Breast epithelium (tissue), 4 donors: Measurements from ENCODE around the gene ANKH. TPM values are rescaled to one million over a fixed set of nuclear protein-coding genes. Genes with fewer than 3 reads are reported as not detected.

Source experiments
- DNase-seq, 2 donors: peaks; one replicate each; pipeline ENCODE4 v3.0.0-alpha.2; 2019; ENCODE audit warnings: low spot score in 2 of 2
- H3K27ac ChIP-seq, 2 donors: fragments of 200-600 bp; sonication (generic) in 1 of 2; one replicate each; pipeline ENCODE4 v1.5.1; 2016 to 2019; ENCODE audit warnings: mild to moderate bottlenecking in 1 of 2
- H3K27me3 ChIP-seq, 2 donors: fragments of 200-600 bp; sonication (generic) in 1 of 2; one replicate each; pipeline versions ENCODE4 v1.5.1 to v1.6.0; 2017 to 2019; ENCODE audit warnings: control low read depth in 1 of 2, mild to moderate bottlenecking in 1 of 2
- H3K36me3 ChIP-seq: fragments of 200-600 bp; one replicate; pipeline ENCODE4 v1.5.1; 2019
- H3K4me1 ChIP-seq, 2 donors: fragments of 200-600 bp; sonication (generic); one replicate each; pipeline ENCODE4 v1.5.1; 2016 to 2019; ENCODE audit warnings: control low read depth in 1 of 2
- H3K4me3 ChIP-seq, 3 donors: fragments of 200-600 bp; sonication (generic); 1 replicate in 2 of 3; 2 replicates in 1 of 3; pipeline ENCODE4 v1.5.1; 2016 to 2019; ENCODE audit warnings: mild to moderate bottlenecking in 3 of 3, moderate library complexity in 2 of 3
- H3K9me3 ChIP-seq, 2 donors: fragments of 200-600 bp; sonication (generic) in 1 of 2; one replicate each; pipeline ENCODE4 v1.5.1; 2016 to 2019; ENCODE audit warnings: control low read depth in 1 of 2
- POLR2A ChIP-seq: fragments of 450-650 bp; IDR thresholded peaks from one replicate; pipeline ENCODE4 v1.6.1; 2016; ENCODE audit warnings: antibody characterized with exemption, mild to moderate bottlenecking, moderate library complexity
- POLR2AphosphoS5 ChIP-seq, 3 donors: sonication (generic); formaldehyde crosslinking; IDR thresholded peaks; one replicate each; pipeline ENCODE4 v1.6.1; 2017; ENCODE audit warnings: antibody characterized with exemption in 3 of 3
- intact Hi-C: fragments of 100-400 bp; cut with DNase I; formaldehyde crosslinking; loops from one replicate; pipeline ENCODE4 v1.15.1; 2023; ENCODE audit warnings: low total_unique reads
- total RNA-seq, 3 donors: library from RNA; depleted of rRNA; stranded (reverse); fragments of >200 nt; gene quantifications; one replicate each; pipeline ENCODE4 v1.1.0, GENCODE V29; 2016
- TF ChIP-seq, protein P1 (sequence below), 3 donors: fragments of 450-650 bp; IDR thresholded peaks; one replicate each; pipeline ENCODE4 v1.5.1; 2016 to 2017; ENCODE audit warnings: antibody characterized with exemption in 3 of 3, mild to moderate bottlenecking in 3 of 3, moderate library complexity in 3 of 3

ANKH gene
- total RNA-seq, 3 donors from 2014 or later, result 31.5 to 83.1 (median 52.1) TPM

DNA sequence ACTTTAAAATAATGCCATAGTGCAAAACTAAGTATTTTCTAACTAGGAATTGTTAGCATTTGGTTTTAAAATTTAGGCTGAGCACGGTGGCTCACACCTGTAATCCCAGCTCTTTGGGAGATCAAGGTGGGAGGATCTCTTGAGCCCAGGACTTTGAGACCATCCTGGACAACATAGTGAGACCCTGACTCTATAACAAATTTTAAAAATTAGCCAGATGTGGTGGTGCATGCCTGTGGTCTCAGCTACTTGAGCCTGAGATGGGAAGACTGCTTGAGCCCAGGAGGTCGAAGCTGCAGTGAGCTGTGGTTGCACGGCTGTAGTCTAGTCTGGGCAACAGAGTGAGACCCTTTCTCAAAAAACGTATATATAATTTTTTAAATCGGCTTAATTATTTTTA is 202.2 kb downstream of the ANKH start:
- DNase-seq, result no peak
- Histone ChIP-seq H3K4me3 (no peak overlapping the region), H3K36me3 (no peaks in the 10 kb centered on the region), H3K4me1 (peaks cover 0 to 11% of the 10 kb centered on the region in 2 donors), H3K27me3 (no peaks in the 10 kb centered on the region), H3K27ac (no peak overlapping the region), H3K9me3 (no peaks in the 10 kb centered on the region)
- intact Hi-C loops, result no loop called here
- TF ChIP-seq, protein P1, sequence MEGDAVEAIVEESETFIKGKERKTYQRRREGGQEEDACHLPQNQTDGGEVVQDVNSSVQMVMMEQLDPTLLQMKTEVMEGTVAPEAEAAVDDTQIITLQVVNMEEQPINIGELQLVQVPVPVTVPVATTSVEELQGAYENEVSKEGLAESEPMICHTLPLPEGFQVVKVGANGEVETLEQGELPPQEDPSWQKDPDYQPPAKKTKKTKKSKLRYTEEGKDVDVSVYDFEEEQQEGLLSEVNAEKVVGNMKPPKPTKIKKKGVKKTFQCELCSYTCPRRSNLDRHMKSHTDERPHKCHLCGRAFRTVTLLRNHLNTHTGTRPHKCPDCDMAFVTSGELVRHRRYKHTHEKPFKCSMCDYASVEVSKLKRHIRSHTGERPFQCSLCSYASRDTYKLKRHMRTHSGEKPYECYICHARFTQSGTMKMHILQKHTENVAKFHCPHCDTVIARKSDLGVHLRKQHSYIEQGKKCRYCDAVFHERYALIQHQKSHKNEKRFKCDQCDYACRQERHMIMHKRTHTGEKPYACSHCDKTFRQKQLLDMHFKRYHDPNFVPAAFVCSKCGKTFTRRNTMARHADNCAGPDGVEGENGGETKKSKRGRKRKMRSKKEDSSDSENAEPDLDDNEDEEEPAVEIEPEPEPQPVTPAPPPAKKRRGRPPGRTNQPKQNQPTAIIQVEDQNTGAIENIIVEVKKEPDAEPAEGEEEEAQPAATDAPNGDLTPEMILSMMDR (IDR thresholded peaks at IDR 0.05), result no peak
- TF ChIP-seq POLR2AphosphoS5 (IDR thresholded peaks at IDR 0.05) (no peak), POLR2A (no peak)

DNA sequence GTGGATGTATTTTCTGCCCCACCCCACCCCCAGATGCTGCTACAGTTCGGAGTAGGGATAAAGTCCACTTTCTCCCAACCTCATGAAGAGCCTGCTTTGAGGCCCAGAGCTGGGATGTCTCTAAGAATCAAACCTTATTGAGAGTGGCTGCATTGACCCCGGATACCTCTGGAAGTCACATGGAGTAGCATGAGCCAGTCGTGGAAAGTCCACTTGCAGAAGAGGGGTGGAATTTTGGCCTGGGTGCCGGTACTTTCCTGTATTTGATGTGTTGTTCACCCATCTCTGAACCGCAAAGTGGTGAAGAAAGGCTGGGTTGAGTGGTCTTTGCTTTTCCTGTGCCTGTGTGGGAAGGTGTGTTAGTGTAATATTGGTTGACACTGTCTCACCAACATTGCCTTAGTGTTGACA is 203.4 kb downstream of the ANKH start:
- no peaks in the 10 kb centered on the region for H3K9me3 ChIP-seq
- intact Hi-C loops, result no loop called here
- H3K27ac ChIP-seq, result no peak overlapping the region
- TF ChIP-seq POLR2A (no peak), POLR2AphosphoS5 (IDR thresholded peaks at IDR 0.05) (no peak)
- TF ChIP-seq, protein P1 (IDR thresholded peaks at IDR 0.05), result no peak
- DNase-seq, result no peak
- no peaks in the 10 kb centered on the region for H3K36me3 ChIP-seq
- H3K4me1 ChIP-seq, result peaks cover 0 to 11% of the 10 kb centered on the region in 2 donors
- no peaks in the 10 kb centered on the region for H3K27me3 ChIP-seq
- no peak overlapping the region for H3K4me3 ChIP-seq

DNA sequence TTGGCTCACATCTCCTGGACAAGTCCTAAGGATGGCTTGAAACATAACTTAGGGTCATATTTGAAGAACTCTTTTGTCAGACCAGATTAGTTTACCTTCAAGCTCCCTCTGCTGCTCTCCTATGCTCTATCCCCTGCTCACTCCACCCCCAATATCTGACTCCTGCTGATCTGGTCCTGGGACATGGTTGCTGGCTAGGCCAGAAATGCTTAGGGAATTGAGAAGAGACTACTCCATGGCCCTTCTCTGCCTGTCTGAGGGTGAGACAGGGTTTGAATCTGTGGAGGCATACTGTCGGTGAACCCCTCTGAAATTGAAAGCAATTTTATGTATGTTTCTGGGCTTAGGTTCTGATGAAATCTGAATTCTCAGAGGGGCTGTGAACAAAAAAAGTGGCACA is 203.8 kb downstream of the ANKH start:
- H3K36me3 ChIP-seq, result no peaks in the 10 kb centered on the region
- intact Hi-C loops, result no loop called here
- no peak for DNase-seq
- no peaks in the 10 kb centered on the region for H3K27me3 ChIP-seq
- H3K9me3 ChIP-seq, result no peaks in the 10 kb centered on the region
- H3K27ac ChIP-seq, result no peak overlapping the region
- no peak for TF ChIP-seq POLR2A
- TF ChIP-seq, protein P1 (IDR thresholded peaks at IDR 0.05), result no peak
- H3K4me1 ChIP-seq, result peaks cover 0 to 11% of the 10 kb centered on the region in 2 donors
- H3K4me3 ChIP-seq, result no peak overlapping the region

DNA sequence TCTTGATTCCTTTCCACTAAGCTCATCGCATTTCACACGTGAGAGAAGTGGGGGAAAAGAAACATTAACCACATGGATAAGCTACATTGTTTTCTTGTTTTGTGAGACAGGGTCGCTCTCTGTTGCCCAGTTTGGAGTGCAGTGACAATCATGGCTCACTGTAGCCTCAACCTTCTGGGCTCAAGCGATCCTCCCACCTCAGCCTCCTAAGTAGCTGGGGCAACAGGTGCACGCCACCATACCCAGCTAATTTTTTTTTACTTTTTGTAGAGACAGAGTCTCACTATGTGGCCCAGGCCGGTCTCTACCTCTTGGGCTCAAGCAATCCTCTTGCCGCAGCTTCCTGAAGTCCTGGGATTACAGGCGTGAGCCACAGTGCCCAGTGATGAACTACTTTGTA is 204.3 kb downstream of the ANKH start:
- Histone ChIP-seq H3K27me3 (no peaks in the 10 kb centered on the region), H3K4me1 (peaks cover 0 to 11% of the 10 kb centered on the region in 2 donors), H3K9me3 (no peaks in the 10 kb centered on the region), H3K27ac (no peak overlapping the region), H3K4me3 (no peak overlapping the region), H3K36me3 (no peaks in the 10 kb centered on the region)
- TF ChIP-seq POLR2AphosphoS5 (IDR thresholded peaks at IDR 0.05) (no peak), POLR2A (no peak)
- TF ChIP-seq, protein P1 (IDR thresholded peaks at IDR 0.05), result no peak
- intact Hi-C loops, result no loop called here
- DNase-seq, result no peak

DNA sequence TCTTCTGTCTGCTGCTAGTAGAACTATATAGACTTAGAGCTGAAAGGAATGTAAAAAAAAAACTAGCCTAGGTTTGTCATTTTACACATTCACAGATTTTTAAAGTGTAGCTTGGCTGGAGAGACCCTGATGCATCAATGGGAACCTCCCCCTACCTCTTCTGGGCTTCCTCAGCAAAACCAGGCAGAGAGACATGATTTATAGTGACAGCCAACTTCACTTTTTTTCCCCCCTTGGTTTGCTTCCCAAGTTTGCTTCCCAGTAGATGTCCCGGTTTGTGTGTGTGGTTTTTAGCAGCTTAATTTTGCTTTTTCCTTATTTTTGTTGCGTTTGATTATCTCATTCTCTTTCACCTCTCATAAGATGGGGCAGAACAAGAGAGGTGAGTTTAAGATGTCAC is 205.2 kb downstream of the ANKH start:
- Histone ChIP-seq H3K27me3 (no peaks in the 10 kb centered on the region), H3K36me3 (no peaks in the 10 kb centered on the region), H3K4me1 (peaks cover 0 to 11% of the 10 kb centered on the region in 2 donors), H3K27ac (no peak overlapping the region), H3K9me3 (no peaks in the 10 kb centered on the region), H3K4me3 (peak overlapping the region in 2 of 3 donors; percentile 69 to 96)
- TF ChIP-seq, protein P1 (IDR thresholded peaks at IDR 0.05), result no peak
- TF ChIP-seq POLR2AphosphoS5 (IDR thresholded peaks at IDR 0.05) (no peak), POLR2A (no peak)
- DNase-seq, result no peak
- intact Hi-C loops, result no loop called here
